NCI-H187 (cell line): ENCODE data around the gene ATP10A.

ENCODE experiments used
- DNase-seq, 2 experiments: peaks; one replicate each; lab custom pipeline; 2025; lab: John Stamatoyannopoulos, UW

ATP10A gene

GRCh38 chr15:25739687-25740121 lies 123.4 kb downstream of the ATP10A start:
- no peak for DNase-seq

DNA sequence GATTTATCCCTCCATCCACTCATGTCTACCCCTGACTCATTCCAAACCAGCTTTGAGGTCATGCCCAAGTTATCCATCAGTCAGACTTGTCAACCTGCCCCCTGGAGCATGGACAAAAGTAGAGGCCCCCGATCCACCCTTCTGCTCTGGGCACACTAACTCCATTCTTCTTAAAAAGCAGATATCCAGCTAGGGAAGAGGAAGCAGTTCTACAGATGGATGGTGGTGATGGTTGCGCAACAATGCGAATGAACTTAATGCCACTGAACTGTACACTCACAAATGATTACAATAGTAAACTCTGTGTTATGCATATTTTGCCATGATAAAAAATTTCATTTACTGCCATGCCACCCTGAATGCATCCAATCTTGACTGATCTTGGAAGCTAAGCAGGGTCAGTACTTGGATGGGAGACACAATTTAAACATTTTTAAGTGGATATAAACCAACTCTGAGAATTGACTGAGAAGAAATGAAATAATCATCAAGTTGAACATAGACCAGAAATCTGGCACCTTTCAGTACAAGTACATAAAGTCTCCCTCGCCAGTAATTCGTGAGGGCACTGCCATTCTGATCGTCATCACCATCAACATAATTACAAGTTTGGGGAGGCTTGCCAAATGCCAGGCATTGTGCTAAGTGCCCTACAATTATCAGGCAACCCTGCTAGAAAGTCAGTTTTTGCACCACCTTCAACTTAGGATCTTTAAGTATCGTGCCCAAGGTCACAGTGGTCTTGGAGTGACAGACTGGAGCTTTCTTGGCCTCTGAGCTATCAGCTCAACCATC lies 124.8 kb downstream of the ATP10A start:
- no peak for DNase-seq

- no peak for DNase-seq
These were observed 125.9 kb downstream of the ATP10A start for GRCh38 chr15:25737218-25737643.

DNA sequence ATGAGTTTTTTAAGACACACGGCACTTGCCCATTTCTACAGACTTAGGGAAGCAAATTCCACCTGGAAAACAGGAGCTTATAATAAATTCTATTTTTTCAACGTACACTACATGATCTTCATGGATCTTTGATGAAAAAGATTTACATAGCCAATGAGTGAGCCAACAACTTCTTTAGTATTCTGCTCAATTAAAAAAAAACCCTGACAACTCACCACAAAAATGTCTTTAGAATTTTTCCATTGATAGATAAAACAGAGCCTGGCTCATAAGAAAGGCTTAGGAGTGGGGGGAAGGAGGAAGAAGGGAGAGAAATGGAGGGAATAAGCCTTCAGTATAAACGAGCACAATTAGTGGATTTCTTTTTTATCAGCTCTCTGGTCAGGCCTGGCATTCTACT lies 126.7 kb downstream of the ATP10A start:
- DNase-seq: no peak

GRCh38 chr15:25735550-25736384 lies 127.4 kb downstream of the ATP10A start:
- no peak for DNase-seq

- DNase-seq: no peak
These were observed 128.3 kb downstream of the ATP10A start for GRCh38 chr15:25734680-25735355.

DNA sequence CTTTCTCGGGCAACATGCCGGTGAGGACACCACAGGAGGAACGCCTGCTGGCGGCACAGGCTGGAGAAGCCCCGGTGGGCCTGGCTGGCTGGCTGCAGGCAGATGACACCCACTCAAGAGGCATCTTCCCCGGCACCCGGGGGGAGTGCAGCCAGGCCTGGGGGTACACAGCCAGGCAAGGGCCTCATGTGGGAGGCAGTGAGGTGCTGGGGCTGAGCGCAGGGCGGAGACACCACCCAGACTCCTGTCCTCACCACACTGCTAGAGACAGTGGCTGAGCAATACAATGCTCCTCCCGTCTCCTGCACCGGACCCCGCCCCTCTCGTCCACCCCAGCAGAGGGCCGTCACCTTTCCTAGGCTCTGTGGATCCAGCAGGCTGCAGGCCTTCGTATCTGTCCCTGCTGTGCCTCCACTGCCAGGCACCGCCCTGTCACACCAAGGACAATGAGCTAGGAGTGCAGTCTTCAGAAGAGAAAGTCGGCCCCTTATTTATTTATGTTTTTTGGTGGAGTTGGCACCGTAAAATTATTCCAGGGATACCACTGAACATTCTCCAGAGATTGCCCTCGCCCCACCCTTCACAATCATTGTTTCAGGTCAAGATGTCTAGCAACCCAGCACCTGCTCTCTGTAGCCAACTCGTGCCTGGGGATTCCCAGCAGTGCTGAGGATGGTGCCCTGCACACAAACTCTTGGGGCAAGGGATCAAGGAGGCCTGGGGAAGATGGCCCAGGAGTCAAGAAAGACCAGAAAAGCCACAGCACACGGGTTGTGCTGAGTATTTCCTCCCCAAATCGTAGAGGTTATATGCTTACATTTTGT lies 129.1 kb downstream of the ATP10A start:
- DNase-seq: no peak

- no peak for DNase-seq
These were observed 129.9 kb downstream of the ATP10A start for GRCh38 chr15:25733036-25733855.

DNA sequence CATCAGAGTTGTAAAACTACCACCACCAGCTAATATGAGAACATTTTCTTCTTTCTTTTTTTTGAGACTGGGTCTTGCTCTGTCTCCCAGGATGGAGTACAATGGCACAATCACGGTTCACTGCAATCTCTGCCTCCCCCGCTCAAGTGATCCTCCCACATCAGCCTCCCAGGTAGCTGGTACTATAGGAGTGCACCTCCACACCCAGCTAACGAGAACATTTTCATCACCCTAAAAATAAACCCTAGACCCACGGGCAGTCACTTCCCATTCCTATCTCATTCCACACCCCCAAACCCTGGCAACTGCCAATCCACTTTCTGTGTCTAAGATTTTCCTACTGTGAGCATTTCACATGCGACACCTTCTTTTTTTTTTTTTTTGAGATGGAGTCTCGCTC lies 130.9 kb downstream of the ATP10A start:
- no peak for DNase-seq

- DNase-seq: no peak
These were observed 131.7 kb downstream of the ATP10A start for GRCh38 chr15:25731411-25731810.

DNA sequence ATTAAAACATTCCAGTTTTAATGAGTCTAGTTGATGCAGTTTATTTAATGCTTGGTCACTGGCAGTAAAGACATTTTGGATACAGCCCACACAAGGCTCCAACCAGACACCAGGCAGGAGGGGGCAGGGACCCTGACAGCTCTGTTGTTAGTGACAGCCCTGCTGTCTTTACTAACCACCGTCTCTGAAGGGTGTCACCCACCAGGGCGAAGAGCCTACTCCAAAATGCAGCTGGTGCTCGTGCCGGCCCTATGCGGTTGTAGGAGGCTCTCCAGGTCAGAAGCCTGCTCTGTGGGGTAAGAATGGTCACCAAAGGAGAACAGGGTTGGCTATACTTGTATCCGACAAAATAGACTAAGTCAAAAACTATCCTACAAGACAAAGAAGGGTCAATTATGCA lies 132.2 kb downstream of the ATP10A start:
- DNase-seq: no peak

- no peak for DNase-seq
These were observed 134.3 kb downstream of the ATP10A start for GRCh38 chr15:25728816-25729215.

DNA sequence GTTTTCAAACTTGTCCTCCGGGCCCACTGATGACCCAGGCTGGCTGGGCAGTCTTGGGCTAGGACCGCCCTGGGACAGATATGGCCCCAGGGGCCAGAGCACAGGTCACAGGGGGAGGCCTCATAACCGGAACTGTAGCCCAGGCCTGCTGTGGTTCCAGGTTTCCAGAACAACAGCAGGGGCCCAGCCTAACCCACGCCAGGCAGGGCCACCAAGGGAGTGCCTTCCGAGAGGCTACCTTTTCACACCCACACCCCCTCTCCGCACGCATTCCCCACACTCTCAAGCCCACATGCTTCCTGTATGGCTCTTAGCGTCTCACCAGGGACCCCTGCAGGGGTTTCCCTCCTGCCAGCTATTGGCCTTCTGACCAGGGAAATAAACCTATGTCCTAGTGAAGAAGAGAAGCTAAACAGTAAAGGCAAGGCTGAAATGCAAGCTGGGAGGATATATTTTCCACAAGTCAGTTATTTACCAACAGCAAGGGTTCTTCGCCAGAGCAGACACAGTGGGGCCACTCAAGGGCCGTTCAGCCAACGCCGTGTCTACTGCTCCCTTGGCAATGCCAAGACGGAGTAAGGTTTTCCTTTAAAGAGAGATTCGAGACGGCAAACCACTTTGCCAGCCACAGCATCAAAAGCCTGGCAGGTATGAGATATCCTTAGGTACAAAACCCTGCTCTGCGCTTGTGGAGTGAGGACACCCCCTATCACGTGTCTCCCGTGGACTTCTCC lies 135.1 kb downstream of the ATP10A start:
- DNase-seq: no peak

DNA sequence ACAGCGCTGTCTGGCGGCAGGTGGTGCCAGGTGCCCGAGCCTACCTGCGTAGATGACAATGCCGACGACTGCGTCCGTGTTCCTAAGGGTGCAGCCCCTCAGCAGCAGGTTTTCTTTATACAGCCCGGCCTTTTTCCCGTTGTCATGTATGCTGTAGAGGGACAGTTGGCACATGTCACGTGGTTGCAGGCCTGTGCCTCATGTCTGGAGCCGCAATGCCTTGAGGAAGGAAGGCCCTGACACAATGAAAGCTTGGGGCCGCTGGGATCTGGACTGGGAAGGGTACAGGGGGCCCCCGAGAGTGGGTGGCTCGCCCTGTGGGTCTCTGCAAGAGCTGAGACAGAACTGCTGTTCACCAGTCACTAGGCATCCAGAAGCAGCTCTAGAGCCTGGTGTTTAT lies 136.0 kb downstream of the ATP10A start:
- DNase-seq: no peak

GRCh38 chr15:25725758-25726157 lies 137.4 kb downstream of the ATP10A start:
- DNase-seq: no peak

- no peak for DNase-seq
These were observed 138.2 kb downstream of the ATP10A start for GRCh38 chr15:25724899-25725298.

- DNase-seq: no peak
These were observed 141.5 kb downstream of the ATP10A start for GRCh38 chr15:25721605-25721955.

DNA sequence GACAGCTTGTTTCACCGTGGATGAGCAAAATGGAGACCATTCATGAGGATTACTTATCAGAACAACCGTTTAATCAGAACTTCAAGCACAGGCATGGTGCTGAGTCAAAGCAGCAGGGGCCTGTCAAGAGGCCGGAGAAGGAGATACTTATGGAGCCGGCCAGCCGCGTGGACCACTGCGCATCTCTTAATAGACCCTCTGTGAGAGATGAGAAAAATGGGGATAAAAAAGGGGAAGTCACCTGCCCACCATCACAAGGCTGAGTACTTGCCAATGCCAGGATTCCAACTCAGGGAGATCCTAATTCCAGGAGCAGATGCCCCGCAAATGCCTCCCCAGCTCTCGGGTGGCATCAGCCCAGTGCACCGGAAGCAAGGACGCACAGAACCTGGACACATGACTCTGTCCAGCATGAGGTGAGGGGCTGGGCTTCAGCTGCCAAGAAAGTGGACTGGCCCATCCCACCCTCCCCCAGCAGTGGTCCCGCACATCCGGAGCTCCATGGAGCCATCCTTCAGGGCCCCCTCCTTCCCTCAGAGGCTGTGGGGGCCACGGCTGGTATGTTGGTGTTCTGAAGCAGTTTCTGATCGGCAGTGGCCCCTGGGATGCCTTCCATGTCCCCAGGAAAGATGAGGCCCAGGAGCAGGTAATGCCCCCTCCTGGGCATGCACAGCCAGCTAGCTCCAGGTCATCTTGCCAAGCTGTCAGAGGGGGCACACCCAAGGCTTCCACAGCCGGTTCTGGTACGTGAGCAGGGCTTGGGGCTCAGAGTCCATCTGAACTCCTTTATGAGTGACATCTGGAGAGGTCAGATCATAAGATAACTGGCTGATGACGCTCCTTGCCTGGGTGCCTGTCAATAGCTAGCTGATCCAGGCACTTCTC lies 143.8 kb downstream of the ATP10A start:
- DNase-seq: no peak

GRCh38 chr15:25718597-25718996 lies 144.5 kb downstream of the ATP10A start:
- DNase-seq: no peak
